Medulla oblongata (tissue), 1 donor: ENCODE data around the gene L3MBTL3.

Source experiments
- DNase-seq: peaks from one replicate; pipeline ENCODE4 v3.0.0-alpha.2; 2015; ENCODE audit errors: extremely low spot score

Gene L3MBTL3

DNA sequence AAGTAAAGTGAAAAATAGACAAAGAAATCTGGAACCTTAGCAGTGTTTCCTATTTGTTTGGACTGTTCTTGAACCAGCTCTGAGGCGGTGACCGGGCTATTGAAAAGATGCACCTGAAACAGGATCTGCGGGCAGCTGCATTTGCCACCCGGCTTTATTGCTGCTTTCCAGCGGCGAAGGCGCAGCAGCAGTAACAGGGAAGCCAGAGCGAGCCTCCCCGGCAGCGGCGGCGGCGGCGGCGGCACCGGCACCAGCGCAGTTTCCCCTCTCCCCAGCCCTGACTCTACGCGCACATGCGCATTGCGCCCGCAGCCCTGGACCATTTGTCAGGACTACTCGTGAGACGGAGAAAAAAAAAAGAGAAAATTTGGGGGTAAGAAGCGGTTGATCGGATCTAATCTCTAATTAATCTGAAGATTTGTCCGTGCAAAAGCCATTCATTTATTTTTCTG is at the start of gene L3MBTL3:
TSS of gene L3MBTL3 (plus strand) at position 290 of the 452 bp plus-strand sequence. CDS start 24,119 bp downstream, outside the sequence.
- DNase-seq, result peak; percentile 90

DNA sequence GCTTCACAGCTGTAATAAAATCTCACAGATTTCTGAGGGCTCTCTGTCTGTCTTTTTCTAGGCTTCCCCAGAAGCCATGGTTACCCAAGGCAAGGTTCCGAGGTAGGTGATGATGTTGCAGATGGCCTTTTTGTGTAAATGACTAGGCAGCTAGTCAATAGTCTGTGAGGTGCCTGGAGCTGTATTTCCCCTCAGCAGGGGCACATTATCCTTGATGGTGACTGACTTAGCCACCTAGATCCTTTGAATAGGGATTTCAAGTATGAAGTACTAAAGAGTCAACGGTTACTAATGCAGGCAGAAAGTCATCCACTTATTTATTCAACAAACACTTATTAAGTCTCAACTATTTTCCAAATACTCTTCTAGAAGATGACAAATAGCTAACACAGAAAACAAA is 49.3 kb upstream of the L3MBTL3 start:
- no peak for DNase-seq

GRCh38 chr6:129976110-129976509 is 42.3 kb upstream of the L3MBTL3 start:
- no peak for DNase-seq

- no peak for DNase-seq
Observed at GRCh38 chr6:129978148-129978916, 40.0 kb upstream of the L3MBTL3 start.

- no peak for DNase-seq
Observed at GRCh38 chr6:129980821-129981220, 37.6 kb upstream of the L3MBTL3 start.

- no peak for DNase-seq
Observed at GRCh38 chr6:129981598-129981997, 36.8 kb upstream of the L3MBTL3 start.

GRCh38 chr6:129989396-129989795 is 29.0 kb upstream of the L3MBTL3 start:
- DNase-seq, result no peak

DNA sequence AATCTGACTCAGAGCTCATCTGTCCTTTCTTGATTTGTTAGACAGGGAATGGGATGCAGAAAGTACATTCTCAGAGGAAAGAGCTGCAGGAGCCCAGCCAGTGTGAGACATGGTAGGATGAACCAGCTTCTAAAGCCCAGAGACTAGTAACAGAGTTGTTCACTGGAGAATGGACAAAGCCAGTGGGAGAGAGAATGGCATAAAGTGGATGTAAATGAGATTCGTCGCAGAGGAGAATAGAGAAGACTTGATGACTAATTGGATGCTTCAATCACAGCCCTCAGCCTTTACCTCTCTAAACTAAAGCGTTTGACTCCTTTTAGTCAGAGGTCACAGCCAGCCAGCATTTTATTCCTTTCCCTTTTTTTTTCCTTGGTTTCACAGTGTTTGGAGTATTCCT is 25.5 kb upstream of the L3MBTL3 start:
- DNase-seq, result no peak

GRCh38 chr6:129994410-129994809 is 24.0 kb upstream of the L3MBTL3 start:
- no peak for DNase-seq

DNA sequence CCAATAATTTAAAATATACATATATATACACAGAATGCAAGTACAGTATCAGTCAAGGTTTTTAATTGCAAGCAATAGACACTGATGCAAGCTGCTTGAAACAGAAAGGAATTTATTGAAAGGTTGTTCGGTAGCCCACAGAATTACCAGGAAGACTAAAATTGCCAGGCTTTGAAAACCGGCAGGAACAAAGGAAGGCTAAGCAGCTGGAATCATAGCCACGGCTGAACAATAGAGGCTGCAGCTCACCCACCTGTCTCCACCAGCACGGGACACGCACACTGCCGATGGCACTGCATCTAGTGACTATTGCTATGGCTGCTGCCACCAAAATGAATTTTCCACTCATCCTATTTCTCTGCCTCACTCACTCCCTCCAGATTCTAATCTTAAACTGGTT is 22.0 kb upstream of the L3MBTL3 start:
- no peak for DNase-seq

DNA sequence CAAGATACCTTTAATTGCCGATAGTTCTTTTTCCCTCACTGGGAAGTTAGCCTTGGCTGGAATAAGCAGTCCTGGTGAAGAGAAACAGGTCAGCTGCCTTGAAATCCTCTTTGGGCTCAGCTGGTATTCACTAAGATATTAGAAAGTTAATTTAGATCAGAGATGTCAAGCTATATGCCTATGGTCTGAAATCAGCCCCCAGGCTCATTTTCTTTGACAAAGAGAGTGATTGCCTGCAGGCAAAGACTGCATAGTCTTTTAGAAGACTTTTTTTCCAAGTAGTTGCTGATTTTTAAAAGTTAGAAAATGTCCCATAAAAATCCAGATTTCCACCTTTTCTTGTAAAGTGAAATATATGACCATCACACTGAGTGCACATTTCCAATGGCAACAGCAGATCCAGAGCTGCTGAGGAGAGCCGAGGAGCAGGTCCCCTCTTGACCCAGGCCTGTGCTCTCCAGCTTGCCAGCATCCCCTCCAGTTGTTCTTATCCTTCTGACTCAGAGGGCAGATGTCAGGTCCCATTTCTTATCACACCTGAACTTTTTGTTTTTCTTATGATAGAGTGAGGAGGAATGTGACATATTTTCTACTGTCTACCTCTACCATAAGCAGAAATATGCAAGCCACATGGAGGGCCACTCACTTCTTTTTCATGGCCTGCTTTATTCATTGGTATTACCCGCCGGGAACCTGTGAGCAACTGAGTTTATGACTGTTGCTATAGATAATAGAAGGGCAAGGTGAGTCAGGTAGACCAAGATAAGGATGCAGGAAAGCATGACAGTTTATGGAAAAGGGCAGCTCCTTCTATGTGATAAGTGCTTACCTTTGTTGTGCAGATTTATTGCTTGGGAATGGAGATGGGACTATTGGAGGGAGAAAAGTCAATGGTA is 17.6 kb upstream of the L3MBTL3 start:
- DNase-seq, result no peak

DNA sequence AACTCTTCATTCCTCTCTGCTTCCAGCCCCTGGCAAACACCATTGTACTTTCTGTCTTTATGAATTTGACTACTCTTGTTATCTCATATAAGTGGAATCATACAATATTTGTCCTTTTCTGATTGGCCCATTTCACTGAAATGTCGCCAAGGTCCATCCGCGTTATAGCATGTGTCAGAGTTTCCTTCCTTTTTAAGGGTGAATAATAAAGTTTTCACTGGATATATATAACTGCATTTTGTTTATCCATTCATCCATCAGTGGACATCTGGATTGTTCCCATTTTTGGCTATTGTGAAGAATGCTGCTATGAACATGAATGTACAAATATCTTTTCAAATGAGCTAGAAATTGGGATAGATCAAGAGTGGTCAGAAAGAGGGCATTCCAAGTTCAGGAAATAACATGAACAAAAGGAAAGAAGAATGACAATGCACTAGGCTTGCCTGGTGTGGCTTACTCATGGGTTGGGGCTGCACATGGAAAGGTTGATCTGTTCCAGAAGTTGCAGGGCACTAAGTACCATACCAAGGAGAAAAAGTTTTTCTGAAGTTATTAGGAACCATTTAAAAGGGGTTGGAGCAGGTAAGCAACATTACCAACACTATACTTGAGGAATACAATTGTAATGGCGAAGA is 10.0 kb upstream of the L3MBTL3 start:
- DNase-seq, result no peak

DNA sequence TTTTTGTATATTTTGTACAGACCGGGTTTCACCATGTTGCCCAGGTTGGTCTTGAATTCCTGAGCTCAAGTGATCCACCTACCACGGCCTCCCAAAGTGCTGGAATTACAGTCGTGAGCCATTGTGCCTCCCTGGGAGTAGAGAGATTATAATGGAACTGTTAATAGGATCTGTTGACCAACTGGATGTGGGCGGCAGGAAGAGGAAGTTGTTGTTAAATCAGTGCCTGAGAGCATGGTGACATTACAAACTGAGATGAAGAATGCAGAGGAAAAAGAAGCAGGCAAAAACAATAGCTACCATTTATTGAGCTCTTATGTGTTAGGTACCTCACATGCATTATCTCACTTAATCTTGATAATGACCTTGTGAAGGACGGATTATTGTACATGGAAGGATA is 9.2 kb upstream of the L3MBTL3 start:
- DNase-seq, result no peak

DNA sequence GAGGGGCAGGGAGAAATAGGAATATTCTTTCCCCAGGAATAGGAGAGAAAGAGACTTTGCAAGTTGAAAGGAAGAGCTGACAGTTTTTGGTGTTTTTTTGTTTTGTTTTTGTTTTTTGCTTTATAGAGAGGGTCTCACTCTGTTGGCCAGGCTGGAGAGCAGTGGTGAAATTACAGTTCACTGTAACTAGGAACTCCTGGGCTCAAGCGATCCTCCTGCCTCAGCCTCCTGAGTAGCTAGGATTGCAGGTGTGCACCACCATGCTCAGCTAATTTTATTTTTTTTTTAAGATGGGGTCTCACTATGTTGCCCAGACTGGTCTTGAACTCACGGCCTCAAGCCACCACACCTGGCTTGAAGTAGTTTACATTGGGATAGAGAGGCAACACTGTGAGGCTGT is 8.0 kb upstream of the L3MBTL3 start:
- no peak for DNase-seq

DNA sequence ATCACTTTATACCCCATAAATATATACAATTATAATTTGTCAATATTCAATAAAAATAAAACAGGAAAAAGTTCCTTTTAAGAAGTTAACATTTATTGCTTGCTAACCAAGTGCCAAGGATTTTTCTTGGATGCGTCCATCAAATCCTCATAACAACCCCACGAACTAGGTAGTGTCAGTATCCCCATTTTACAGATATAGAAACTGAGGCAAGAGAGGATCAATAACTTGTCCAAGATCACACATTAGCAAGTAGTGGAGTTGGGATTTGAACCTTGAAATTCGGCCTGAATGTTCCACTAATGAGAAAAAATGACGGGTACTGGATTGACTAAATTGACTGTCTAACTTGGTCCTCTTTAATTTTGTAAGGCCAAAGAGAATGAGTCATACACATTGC is 5.7 kb upstream of the L3MBTL3 start:
- DNase-seq, result no peak

DNA sequence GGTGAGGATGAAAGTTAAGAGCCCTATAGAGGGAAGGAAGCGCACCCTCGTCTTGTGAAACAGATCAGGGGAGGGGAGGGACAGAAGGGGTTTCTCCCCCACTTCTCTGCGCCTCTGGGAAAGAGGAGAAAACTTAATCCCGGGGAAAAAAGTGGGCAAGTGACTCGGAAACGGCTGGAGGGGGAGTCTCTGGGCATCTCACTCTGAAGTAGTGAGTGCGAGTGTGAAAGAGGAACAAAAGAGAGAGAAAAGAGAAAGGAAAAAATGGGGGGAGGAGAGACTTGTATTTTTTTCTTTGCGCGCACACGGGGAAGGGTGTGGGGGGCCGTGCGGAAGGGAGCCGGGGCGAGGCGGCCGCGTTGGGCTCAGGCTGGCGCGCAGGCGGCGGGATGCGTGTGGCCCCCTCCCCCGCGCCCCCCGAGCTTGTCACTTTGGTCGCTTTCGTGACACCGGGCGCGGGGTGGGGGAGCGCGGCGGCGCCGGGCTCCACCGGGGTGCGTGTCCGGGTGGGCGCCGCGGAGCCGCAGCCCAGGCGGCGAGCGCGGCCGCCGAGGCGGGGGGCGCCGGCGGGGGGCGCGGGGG is 454 bp downstream of the L3MBTL3 start:
- no peak for DNase-seq

GRCh38 chr6:130019326-130020072 is 1.1 kb downstream of the L3MBTL3 start:
- peak; percentile 30 for DNase-seq

GRCh38 chr6:130020073-130020906 is 1.9 kb downstream of the L3MBTL3 start:
- DNase-seq, result peak; percentile 27

DNA sequence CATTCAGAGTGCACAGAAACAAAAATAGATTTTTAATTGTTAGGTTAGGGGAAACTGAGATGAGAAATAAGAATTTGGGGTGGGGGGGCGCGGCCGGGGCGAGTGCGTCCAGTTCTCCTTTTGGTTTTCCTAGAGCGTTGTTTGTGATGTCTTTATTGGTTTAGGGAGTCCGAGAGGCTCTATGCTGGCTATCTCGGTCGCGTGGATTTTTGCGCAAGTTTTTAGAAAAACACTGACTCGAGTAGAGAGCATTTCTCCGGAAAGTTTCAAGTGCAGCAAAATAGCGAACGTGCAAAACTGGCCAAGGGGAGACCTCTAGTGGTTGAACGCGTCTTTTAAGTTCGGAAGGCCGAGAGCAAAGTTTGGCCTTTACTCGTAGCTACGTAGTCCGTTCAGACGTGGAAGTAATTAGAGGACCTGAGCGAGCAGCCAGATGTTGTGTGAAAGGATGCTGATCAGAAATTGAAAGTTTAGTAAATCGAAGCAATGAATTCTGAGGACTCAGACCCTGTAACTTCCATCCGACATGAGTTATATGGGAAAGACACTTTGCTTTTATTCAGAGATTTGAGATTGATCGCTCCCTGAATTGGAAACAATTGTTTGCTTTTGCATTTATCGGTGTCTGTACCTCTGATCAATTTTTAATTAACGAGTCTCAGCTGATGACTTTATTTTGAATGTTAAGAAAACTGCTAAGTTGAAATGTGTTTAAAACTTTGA is 2.7 kb downstream of the L3MBTL3 start:
- peak; percentile 96 for DNase-seq

GRCh38 chr6:130026859-130027258 is 8.5 kb downstream of the L3MBTL3 start:
- DNase-seq, result no peak
